ENCODE results near the gene BCL2. TPM values are rescaled to one million over a fixed set of nuclear protein-coding genes. Genes with fewer than 3 reads are reported as not detected.

Gene BCL2
- total RNA-seq, 1 donor from 2014 or later, result 17.9 TPM

DNA sequence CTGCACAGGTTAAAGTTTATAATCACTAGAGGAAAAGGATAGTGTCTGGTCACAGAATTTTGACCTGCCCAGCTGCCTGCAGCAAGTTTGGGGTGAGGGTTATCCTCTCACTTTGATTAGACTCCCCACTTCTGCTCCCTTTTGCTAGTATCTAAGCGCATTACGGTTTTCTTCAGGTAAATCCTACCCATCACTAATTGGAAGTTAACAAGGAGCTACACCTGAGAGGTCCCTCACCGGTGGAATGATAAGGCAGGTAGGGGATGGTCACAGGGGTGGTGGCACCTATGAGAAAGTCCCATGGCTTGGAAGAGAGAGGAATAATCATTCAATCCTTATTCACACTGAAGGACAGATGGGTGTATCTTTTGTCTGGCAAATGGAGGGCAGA lies 7.6 kb downstream of the BCL2 start:
- FAIRE-seq (no peak), DNase-seq (ENCODE audit: low spot score in 2 of 2) (no peak)

DNA sequence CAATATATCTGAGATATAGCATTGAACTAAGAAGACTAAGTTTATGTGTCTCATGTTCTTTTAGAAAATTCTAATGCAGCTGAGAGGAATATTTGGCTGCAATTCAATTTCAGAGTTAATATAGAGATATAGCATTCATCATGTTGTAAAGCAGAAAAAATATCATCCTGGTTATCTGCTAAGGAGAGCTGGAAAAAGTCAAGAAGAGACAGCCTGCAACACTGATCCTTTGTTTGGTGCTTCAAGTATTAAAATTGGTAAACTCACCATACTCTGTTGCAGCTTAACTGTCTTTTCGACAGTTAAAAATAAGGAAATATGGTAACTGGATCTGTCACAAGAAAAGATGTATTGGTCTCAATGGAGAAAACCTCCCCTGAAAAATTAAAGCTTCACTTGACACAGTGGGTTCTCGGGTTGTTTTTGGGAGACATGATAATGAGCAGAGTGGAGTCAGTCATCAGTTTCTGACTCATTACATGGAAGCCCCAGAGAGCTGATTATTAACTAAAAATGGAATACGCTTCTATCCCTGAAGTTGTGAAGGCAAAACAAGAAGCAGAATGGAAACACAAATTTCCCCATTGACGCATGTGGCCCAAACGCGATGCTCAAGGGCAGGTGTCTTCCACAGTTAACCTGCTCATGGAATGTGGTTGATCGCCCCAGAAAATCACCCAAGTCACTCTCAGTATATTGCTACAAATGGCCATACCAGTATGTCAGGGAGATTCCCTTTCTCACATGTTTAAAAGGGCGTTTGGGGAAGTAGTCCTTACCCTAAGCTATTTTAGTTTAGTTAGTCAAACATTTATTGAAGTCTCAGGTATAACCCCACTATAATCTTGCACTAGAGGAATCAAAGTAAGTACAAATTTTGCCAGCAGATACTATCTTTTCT lies 8.2 kb downstream of the BCL2 start:
- DNase-seq (ENCODE audit: low spot score in 2 of 2) (no peak), FAIRE-seq (no peak)

DNA sequence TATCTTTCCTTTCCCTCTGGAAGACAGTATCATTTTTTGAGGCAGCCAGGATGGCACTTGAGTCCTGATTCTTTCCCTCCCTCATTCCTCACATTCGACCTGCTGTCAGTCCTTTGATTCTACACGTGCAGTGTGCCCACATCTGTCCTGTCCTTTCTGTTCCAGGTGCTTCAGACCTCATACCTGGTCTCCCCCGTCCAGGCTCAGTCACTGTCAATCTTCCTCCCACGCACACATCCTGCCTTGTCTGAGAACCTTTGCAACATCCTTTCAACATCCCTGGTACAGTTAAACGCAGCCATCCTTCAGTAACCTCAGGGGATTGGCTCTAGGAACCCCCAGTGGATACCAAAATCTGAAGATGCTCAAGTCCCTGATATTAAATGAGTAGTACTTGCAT lies 10.1 kb downstream of the BCL2 start:
- FAIRE-seq, result no peak
- no peak for DNase-seq (ENCODE audit: low spot score in 2 of 2)

DNA sequence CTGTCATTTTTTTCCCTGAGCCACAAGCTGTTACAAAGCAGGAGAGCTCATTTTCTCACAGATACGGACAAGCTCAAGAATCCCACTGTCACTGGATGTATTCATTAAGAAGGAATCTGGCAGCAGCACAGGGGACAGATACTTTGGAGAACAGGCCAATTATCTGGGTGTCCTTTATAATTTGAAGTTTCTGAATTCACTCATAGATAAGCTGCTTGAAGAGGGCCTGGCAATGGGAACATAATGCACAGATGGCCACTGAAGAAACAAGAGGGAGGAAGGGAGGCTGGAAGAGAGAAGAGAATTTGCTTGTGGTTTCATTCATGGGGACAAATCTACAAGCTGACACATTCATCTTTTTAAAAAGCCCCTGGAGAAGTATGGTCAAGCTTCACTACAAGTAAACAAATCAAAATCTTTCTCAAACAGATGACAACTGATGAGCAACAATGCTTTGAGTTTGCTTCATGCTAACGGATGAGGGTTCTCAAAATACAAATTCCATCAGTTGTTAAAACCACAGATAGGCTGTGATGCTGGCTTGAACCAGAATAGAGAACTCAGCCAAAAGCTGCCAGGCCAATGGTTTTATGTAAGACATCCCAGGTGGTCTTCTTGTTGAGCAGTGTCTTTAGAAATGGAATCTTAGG lies 11.9 kb downstream of the BCL2 start:
- DNase-seq (ENCODE audit: low spot score in 2 of 2) (no peak), FAIRE-seq (no peak)

DNA sequence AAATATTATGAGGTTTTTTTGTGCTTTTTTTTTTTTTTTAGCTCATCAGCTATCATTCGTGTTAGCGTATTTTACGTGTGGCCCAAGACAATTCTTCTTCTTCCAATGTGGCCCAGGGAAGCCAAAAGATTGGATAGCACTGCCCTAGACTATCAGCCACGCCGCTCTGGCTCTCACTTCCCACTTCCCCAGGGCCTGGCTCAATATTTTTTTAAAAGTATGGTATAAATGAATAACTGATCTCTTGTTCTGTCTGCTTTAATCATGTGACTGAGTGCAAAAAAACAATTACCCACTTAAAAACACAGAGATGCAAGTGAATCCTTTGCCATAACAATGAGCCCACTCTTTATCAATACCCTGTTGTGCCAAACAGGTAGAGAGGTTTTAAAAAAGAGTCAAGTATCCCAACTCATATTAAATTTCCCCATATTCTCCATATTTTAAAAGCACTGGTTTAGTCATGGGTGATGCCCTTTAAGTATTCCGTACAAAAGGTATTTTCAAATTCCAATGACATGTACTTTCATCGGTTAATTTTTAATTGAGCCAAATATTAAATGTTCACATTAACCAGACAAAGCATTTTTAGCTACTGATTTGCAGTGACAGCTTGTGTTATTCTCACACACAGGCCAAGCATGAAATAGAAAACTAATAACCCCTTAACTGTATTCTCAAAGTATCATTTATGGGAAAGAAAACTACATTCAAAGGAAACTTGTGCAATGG lies 12.6 kb downstream of the BCL2 start:
- DNase-seq (ENCODE audit: low spot score in 2 of 2), result no peak

DNA sequence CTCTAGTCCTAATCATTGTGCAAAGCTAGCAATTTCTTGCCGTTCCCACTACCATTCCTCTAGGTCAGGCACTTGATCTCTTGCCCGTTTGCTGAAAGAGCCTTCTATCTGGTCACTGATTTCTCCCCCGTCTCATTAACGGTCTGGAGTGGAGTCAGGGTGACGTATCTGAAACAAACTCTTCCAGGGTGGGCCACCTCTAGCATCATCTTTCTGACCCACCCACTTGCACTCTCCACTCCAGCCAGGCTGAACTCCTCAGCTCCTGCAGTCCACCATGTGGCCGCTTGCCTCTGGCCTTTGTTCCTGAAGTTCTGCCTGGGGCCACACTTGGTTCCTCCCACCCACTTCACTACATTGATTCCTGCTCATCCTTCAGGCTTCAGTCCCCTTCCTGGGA lies 13.3 kb downstream of the BCL2 start:
- DNase-seq (ENCODE audit: low spot score in 2 of 2), result no peak
- no peak for FAIRE-seq

More for the DNA sequence above, 12.6 kb downstream of the BCL2 start:
- FAIRE-seq, result no peak

DNA sequence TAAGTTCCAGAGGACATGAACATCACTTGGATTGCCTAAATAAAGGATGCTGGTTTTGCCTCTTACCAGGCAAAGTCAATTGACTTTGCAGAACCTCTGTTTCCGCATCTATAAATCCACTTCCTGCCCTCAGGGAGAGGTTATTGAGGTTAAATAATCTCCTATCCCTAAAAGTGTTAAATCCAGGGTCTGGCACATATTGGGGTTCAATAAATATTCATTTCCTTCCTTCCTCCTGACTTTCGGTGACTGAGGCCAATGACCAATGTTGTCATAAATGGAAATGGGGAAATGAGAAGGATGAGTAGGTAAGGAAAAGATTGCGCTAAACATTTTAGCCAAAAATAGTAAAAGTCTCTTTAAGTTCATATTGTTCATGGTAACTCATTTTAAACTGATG lies 16.0 kb downstream of the BCL2 start:
- no peak for FAIRE-seq
- no peak for DNase-seq (ENCODE audit: low spot score in 2 of 2)

DNA sequence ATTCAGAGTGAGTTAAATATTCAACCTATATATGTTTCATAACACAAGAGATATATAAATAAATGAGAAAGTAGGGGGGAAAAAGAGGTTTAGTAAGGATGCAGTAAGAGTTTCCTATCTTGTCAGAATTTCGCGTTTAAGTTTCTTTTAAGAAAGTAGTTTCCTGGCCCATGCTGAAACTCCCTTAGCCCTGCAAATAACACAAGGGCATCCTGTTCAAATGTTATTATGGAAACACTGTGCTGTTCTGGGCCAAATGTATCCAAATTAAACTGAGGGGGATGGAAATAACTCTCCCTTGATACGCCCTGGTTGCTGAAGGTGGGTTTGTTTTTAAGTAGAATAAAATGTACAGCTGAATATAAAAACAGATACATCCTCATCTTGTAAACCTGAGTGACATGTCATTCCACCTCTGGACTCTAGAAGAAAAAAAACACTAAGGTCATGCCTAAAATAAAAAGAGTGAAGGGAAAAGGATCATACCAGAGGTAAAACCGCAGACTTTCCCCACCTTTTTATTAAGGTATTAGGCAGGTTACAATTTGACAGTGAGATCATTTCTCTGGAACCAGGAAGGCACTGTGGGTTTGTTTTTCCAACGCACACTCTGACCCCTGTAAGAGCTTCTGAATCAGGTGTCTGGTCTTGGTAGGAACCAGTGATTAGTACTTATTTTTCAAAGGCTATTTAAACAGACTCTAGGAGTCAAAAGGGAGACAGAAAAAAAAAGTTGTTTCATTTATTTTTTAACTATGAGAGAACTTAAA lies 16.7 kb downstream of the BCL2 start:
- DNase-seq (ENCODE audit: low spot score in 2 of 2) (no peak), FAIRE-seq (no peak)

DNA sequence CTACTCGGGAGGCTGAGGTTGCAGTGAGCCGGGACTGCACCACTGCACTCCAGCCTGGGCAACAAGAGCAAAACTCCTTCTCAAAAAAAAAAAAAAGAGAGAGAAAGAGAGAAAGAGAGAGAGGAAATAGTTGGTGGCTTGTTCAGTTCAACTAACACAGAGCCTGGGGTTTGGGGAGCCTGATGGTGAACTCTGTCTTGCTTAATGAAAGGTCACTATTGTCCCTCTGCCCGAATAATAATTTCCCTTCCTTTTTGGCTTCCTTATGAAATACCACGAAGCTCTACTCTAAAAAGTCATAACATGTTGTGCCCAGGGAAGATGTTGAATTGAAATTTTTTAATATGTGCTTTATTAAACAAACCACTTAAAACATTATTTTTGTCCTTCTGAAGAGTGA lies 17.3 kb downstream of the BCL2 start:
- FAIRE-seq (no peak), DNase-seq (ENCODE audit: low spot score in 2 of 2) (no peak)

DNA sequence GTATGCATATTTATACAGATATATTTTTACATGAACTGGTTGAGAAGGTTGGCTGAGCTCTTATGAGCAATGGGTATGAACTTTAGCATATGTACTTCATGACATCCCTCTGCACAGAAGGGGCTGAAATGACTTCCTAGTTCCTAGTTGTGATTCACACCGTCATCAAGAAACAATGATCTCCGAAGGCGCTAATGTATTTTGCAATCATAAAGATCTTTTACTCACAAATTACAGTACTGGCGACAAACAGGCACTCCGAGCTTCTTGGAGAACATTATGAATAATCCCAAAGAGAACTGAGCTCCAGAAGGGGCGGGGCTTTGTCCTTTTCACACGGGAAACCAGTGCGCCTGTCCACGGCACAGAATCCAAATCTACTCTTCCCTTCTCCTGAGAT lies 18.1 kb downstream of the BCL2 start:
- DNase-seq (ENCODE audit: low spot score in 2 of 2) (no peak), FAIRE-seq (no peak)

DNA sequence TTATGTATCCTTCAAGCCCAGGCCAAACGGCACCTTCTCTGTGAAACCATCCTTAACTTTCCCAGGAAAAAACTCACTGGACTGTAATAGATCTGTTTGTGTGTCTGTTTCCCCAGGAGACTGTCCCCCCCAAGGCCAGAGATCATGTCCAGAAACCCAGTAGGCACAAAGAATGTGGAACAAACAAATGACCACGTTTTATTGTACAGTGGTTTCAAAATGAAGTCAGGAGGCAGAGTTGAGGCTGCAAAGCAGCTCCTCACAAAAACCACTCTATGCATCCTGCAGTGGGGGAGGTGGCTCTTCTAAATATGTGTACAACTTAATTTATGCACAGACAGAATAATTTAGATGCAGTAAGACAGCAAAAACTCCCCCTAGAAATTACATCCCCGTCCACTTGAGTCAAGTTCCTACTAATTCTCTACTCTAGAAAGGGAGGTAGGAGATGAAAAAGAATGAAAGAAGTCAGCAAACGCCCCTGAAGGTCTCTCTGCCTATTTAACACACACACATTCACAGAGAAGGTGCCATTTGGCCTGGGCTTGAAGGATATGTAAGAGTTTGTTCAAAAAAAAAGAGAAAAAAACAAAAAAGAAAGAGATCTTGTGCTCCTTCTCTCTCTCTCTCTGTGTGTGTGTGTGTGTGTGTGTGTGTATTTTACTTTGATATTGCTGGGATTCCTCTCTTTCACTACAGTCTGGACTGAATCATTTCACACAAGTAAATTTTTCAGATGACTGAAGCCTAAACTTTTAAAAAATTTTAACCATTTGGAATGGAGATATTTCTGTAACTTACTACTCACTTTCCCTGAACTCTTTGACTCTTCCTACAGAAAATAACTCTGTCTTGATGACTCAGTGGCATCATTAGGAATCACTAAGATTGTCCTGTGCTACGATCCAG lies 19.5 kb downstream of the BCL2 start:
- FAIRE-seq (no peak), DNase-seq (ENCODE audit: low spot score in 2 of 2) (no peak)

DNA sequence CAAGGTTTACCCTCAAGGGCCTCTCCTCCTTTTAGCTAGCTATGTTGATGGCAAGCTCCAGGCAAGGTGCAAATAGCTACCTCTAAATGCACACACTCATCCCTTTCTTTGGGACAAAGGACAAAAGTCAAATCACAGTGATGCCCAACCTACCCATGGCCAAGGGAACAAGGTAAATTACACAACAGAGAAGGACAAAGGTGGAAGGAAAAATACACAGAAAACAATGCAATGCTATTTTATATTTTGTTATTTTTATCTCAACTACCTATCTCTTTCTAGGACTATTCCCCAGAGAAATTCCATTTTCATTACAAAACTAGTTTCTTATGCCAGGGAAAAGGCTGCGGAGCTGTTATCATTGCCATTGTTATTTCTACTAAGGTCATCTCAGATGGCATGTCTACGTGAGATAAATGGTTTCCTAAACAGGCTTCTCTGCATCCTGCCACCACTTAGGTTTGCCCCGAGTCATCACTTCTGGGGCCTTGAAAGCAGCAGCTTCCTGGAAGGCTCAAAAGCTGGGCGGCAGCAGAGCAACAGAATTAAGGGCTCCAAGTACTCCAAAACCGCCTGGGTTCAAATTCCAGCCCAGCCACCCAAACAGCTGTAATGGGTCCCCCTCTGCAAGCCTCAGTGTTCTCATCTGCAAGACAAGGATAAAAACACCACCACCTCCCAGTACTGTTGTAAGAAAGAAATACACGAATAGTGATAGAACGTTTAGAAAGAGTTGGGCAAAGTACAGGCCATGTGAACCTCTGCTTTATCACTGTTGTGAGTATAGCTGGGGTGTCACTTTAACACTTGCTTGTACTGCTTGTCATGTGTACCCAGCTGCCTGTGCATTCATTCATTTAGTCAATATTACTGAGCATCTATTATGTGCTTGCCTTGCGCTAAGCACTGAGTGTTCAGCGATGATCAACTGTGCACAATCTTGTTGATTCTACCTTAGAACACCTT lies 20.9 kb downstream of the BCL2 start:
- FAIRE-seq, result no peak
- no peak for DNase-seq (ENCODE audit: low spot score in 2 of 2)

DNA sequence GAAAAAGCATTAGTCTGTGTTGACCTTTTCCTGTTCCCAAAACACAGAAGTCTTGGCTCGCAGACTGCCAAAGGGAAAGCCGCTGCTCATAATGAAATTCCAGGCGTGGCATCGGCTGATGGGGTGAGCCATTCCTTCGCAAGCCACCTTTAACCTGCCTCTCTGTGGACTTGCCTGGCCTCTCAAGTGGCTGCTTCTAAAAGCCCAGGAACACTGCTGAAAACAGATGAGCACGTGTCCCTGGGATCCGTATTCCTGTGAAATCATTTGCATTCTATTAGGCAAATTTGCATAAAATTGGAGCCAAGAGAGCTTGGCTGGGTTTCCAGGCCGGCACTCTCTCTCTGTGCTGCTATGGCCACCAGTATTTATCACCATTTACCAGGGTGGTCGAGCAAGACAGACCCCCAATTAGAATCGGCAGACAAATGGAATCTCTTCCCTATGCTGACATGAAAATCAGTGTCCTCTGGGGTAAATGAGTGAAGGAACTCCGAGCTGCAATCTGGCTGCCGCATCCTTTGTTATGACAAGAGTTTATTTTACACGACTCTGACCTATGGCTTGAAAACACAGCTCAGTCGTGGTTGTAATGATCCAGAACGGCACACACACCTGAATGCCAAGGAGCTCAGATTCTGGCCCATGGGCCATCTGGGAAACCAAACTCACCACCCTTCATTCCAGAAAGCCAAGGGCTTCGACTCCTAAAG lies 21.7 kb downstream of the BCL2 start:
- FAIRE-seq (no peak), DNase-seq (ENCODE audit: low spot score in 2 of 2) (no peak)

DNA sequence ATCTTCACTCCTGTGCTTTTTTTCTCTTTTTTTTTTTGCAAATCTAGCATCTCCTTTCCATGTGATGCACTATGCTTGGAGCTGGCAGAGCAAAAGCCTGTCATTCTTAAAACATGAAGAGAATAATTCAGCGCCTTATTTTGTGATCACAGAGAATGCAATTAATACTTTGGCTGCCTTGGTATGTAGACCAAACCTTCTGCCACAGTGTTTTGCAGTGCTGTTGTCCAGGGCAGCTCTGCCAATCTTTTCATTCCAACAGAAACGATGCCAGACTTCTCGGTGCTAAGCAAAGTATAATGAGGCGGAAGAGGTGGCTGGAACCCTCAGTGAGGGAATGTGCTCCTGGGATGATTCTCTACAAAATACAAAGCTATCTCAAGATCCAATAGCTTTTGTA lies 25.6 kb downstream of the BCL2 start:
- FAIRE-seq, result no peak
- DNase-seq (ENCODE audit: low spot score in 2 of 2), result no peak

DNA sequence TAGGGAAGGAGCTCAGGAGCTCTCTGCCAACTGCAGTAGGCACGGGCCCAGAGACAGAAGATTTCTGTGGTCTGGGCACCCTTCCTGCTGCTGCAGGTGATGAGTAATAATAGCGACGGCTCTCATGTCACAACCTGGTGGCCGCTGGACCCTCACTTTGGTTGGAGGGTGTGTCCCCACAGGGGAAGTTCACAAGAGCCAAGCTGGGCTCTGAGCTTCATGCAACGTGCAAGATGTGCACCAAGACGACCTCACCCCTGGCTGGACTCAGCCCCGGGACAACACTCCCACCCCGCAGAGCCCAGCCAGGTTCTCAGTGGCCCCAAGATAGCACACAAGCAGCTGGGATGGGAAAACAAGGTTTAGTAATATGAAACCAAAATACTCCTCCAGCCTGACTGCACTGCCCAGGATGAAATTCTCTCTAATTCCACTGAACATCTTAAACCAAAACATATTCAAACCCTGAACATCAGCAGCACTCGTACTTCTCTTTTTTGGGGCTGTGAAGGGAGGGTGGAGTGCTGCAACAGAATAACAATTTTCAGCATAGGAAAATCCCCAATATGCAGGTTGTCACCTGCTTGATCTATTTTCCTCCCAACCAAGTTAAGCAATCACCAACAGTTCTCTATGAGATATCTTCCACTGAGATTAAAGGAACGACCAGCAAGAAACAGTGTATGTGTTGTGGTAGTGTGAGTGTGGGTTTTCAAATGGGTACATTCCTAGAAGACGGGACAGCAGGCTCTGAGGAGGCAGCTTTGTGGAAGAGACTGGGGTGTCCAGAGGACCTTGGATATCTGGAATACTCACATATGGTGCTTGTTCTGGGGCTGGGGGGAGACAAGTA lies 26.5 kb downstream of the BCL2 start:
- DNase-seq (ENCODE audit: low spot score in 2 of 2), result no peak
- no peak for FAIRE-seq

DNA sequence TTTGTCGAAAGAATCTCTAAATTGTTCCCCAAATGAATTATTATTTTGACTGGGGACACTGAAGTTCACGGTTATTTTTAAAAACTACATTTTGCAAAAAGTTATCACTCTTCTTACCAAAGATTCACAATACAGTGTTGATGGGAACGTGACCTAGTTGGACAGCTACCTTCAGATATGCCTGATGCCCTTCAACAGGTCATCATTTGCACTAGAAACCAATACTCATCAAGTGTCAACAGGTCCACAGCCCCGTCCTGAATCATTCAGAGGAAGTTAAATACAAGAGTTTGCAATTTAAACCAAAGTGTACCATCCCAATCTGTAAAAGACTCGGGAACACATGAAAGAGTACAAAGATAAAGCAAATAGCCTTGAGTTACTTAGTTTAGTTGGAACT lies 28.3 kb downstream of the BCL2 start:
- no peak for FAIRE-seq

DNA sequence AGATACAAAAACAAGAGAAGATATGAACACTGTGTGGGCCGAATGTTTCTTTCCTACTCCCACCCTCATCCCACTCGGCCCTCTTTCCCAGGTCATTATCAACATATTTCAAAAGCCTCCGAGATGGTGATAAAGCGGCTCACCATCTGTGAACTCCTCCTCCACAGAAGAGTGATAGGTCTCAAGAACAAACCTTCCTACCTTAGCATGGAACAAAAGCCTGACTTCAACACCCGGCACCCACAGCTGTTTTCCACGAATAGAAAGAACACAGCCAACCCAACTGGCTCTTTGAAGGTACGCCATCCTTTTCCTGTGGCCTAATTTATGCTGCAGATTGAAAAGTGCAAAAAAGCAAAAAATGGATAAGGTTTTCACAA lies 28.8 kb downstream of the BCL2 start:
- FAIRE-seq, result no peak
- no peak for DNase-seq (ENCODE audit: low spot score in 2 of 2)

More for the DNA sequence above, 28.3 kb downstream of the BCL2 start:
- DNase-seq (ENCODE audit: low spot score in 2 of 2), result no peak
